GM23338 (cell line): ENCODE data around the gene KIF15.

Experiments
- CREB1 ChIP-seq: fragments of 250-450 bp; sonication (Bioruptor Pico); IDR thresholded peaks from 2 replicates; pipeline ENCODE4 v1.5.0; 2020; ENCODE audit warnings: low read depth, mild to moderate bottlenecking, moderate library complexity
- CTCF ChIP-seq, 2 experiments: fragments of 200-600 bp in 1 of 2; sonication (generic) in 1 of 2; conservative IDR thresholded peaks; 2 replicates each; pipeline versions ENCODE4 v1.5.1 to v1.6.1; 2016 to 2017; ENCODE audit warnings: antibody characterized with exemption in 2 of 2, low read depth in 2 of 2, mild to moderate bottlenecking in 2 of 2, moderate library complexity in 1 of 2
- ETS1 ChIP-seq: IDR thresholded peaks from 2 replicates; pipeline ENCODE4 v1.6.1; 2016; ENCODE audit warnings: antibody characterized with exemption
- EZH2 ChIP-seq: fragments of 200-600 bp; sonication (generic); IDR thresholded peaks from one replicate; pipeline ENCODE4 v1.8.0; 2017; ENCODE audit warnings: antibody characterized with exemption, mild to moderate bottlenecking, low read depth; ENCODE audit not compliant: unreplicated experiment
- EZH2phosphoT487 ChIP-seq: fragments of 200-600 bp; sonication (generic); IDR thresholded peaks from one replicate; pipeline ENCODE4 v1.8.1; 2018; ENCODE audit warnings: antibody characterized with exemption; ENCODE audit not compliant: unreplicated experiment
- JUNB ChIP-seq: IDR thresholded peaks from one replicate; pipeline ENCODE4 v1.6.1; 2016; ENCODE audit warnings: antibody characterized with exemption; ENCODE audit not compliant: unreplicated experiment
- NANOG ChIP-seq: IDR thresholded peaks from 2 replicates; pipeline ENCODE4 v1.6.1; 2016; ENCODE audit warnings: antibody characterized with exemption, borderline replicate concordance
- POLR2AphosphoS5 ChIP-seq: IDR thresholded peaks from 2 replicates; pipeline ENCODE4 v1.6.1; 2016; ENCODE audit warnings: antibody characterized with exemption, low read depth
- STAT1 ChIP-seq: IDR thresholded peaks from one replicate; pipeline ENCODE4 v1.6.1; 2016; ENCODE audit warnings: antibody characterized with exemption; ENCODE audit not compliant: unreplicated experiment
- ZNF114 ChIP-seq: fragments of 250-450 bp; sonication (Bioruptor Pico); IDR thresholded peaks from 2 replicates; pipeline ENCODE4 v1.5.0; 2020; ENCODE audit warnings: mild to moderate bottlenecking, moderate library complexity
- ZNF331 ChIP-seq: fragments of 250-450 bp; sonication (Bioruptor Pico); IDR thresholded peaks from 2 replicates; pipeline ENCODE4 v1.5.0; 2020; ENCODE audit warnings: low read depth, mild to moderate bottlenecking, moderate library complexity
- TF ChIP-seq, protein P1 (sequence below): IDR thresholded peaks from one replicate; pipeline ENCODE4 v1.6.1; 2018; ENCODE audit warnings: antibody characterized with exemption; ENCODE audit not compliant: unreplicated experiment

DNA sequence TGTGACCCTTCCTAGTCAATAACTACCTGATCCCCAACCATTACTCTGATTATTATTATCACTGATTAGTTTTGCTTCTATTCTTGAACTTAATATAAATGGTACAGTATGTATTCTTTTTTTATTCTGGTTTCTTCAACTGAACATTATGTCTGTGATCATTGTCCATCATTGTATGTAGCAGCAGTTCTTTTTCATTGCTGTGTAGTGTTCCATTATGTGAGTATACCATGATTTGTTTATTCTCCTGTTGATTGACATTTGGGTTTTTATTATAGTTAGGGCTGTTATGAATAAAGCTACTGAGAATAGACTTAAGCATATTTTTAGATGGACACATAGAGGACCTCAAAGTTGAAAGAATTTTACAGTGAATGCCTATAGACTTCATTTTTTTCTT is 2.7 kb downstream of the KIF15 start:
- TF ChIP-seq CTCF (conservative IDR thresholded peaks at IDR 0.05; ENCODE audit: low read depth in 2 of 2): no peak
- no peak for TF ChIP-seq POLR2AphosphoS5
- TF ChIP-seq, protein P1, sequence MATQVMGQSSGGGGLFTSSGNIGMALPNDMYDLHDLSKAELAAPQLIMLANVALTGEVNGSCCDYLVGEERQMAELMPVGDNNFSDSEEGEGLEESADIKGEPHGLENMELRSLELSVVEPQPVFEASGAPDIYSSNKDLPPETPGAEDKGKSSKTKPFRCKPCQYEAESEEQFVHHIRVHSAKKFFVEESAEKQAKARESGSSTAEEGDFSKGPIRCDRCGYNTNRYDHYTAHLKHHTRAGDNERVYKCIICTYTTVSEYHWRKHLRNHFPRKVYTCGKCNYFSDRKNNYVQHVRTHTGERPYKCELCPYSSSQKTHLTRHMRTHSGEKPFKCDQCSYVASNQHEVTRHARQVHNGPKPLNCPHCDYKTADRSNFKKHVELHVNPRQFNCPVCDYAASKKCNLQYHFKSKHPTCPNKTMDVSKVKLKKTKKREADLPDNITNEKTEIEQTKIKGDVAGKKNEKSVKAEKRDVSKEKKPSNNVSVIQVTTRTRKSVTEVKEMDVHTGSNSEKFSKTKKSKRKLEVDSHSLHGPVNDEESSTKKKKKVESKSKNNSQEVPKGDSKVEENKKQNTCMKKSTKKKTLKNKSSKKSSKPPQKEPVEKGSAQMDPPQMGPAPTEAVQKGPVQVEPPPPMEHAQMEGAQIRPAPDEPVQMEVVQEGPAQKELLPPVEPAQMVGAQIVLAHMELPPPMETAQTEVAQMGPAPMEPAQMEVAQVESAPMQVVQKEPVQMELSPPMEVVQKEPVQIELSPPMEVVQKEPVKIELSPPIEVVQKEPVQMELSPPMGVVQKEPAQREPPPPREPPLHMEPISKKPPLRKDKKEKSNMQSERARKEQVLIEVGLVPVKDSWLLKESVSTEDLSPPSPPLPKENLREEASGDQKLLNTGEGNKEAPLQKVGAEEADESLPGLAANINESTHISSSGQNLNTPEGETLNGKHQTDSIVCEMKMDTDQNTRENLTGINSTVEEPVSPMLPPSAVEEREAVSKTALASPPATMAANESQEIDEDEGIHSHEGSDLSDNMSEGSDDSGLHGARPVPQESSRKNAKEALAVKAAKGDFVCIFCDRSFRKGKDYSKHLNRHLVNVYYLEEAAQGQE: no peak
- TF ChIP-seq EZH2phosphoT487: no peak
- TF ChIP-seq ZNF331 (CRISPR knock-in tag): no peak
- no peak for TF ChIP-seq EZH2
- TF ChIP-seq JUNB: no peak
- no peak for TF ChIP-seq ETS1
- TF ChIP-seq CREB1 (CRISPR knock-in tag): no peak
- TF ChIP-seq STAT1: no peak
- no peak for TF ChIP-seq NANOG
- no peak for TF ChIP-seq ZNF114 (CRISPR knock-in tag)
